ENCODE data around the gene DYNLT1. TPM values are rescaled to one million over a fixed set of nuclear protein-coding genes. Genes with fewer than 3 reads are reported as not detected.

DYNLT1 gene
- total and polyA plus RNA-seq, 2 of the 13 experiments (the other 11 are each of a cell fraction or from before 2014, with no cell fraction given): 108 to 171 TPM

DNA sequence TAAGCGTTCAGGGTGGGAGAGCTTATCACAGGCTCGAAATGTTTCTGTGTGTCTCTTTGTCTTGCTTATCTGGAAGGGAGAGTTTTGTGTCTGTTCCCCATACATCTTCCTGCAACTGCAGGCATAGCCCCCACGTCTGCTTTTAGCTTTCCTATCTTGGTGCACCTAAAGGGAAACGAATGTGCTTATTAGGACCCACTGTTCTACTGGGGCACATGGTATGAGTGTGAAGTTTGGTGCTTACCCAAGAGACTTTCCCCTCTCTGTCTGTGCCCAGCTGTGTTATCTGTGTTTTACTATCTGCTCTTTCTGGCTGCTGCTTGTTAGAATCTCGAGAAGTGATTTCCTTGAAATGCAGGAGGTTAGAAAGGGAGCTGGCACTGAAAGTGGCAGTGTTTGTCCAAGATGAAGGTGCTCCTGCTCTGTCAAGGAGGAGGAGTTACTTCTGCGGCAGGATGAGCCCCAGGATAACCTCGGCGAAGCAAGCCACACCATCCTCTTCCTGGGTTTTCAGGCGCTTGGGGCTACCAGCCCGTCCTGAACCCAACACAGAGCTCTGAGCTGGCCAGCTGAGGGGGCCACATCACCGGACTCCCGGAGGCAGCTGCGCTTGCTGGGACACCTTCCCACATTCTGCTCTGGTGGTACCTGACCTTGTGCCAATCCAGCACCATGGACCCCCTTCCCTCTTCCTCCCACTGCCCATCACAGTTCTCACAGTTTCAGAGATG, 23.4 kb downstream of the DYNLT1 start:
- Histone ChIP-seq H3K27ac (ENCODE audit: extremely low read length, insufficient read depth, low read length) (no peak overlapping the region), H3K4me1 (ENCODE audit: insufficient read depth, low read length) (no peaks in the 10 kb centered on the region), H3K27me3 (ENCODE audit: control insufficient read depth in 1 of 2, insufficient read depth in 2 of 2, low read length in 2 of 2) (no peaks in the 10 kb centered on the region), H4K20me1 (ENCODE audit: insufficient read depth, low read length) (peaks cover 5% of the 10 kb centered on the region; the same call in 1 of the 2 replicates), H3K9ac (ENCODE audit: insufficient read depth, low read depth, low read length) (no peak overlapping the region), H3K4me2 (ENCODE audit: low read depth, low read length) (no peak overlapping the region), H2AFZ (ENCODE audit: low read length) (no peak overlapping the region), H3K9me3 (ENCODE audit: low read length) (no peaks in the 10 kb centered on the region), H3K4me3 (replicated peaks in 1 of 3; ENCODE audit: insufficient read depth in 1 of 3, low read depth in 2 of 3, low read length in 3 of 3) (no peak overlapping the region), H3K79me2 (ENCODE audit: insufficient read depth, low read length) (no peaks in the 10 kb centered on the region), H3K36me3 (replicated peaks in 1 of 2; ENCODE audit: control insufficient read depth in 1 of 2, insufficient read depth in 2 of 2, low read length in 2 of 2) (peaks cover 53 to 72% of the 10 kb centered on the region in 2 experiments)
- WGBS (ENCODE audit: low lambda C conversion rate): 98% methylated on average over 12 of the region's 13 CpGs
- TF ChIP-seq RBM22 (optimal IDR thresholded peaks at IDR 0.05; ENCODE audit: low read length) (peak; percentile 41), ZNF788 (CRISPR knock-in tag; IDR thresholded peaks at IDR 0.05; ENCODE audit: borderline replicate concordance) (no peak)
- FAIRE-seq (no peak), DNase-seq (ENCODE audit: low spot score) (no peak), ATAC-seq (peak; percentile 8; the same call in 1 of the 3 replicates)
- no TSS peak for BruUV-seq (replicated peaks)
- intact Hi-C loops (cut with micrococcal nuclease; ENCODE audit: unreplicated experiment): no loop called here
- ChIA-PET POLR2A (no interaction called here), CTCF (ENCODE audit: low intra/inter-chr PET ratio, low total read pairs) (no interaction called here)
- in situ Hi-C loops (cut with HindIII; ENCODE audit: extremely low pct_ligation_motif_present, low pct_unique_long_range_greater_than_20kb): no loop called here

DNA sequence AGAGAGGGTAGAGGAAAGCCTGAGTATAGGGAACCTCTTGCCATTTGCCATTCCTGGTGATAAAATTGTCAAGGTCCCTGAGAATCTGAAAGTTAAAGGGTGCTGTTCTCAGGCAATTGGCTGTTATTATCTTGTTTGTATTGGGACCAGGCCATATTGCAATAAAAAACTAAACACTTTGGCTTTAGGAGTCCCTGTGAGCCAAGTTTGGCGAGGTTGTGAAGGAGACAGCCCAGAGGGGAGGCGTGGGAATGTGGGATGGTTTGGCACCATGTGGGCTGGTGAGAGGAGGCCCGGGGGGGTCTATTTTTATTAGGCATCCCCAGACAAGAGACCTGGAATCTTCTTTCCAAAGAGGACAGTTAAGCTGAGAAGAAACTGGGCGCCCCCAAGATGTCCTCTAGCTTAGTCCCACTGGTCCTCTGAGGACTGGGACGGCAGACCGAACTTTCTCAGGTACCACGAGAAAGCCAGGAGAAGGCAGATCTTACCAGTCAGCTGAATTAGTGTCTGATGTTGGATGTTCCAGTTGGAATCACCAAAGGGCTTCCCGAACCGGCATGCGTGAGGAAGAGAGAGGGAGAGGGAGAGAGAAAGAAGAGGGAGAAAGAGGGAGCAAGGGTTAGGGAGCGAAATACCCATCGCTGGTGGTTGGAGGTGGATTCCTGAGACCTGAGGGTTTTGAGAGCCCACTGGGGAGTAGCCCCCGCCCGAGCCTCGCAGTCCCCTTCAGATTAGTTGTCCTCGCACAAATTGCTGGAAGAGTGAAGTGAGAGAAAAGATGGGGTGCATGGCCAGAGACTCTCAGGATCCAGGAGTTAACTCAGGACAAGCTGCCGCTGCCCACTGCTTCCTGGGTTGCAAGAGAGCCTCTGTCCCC, 24.4 kb downstream of the DYNLT1 start:
- POLR2A ChIA-PET: no interaction called here
- intact Hi-C loops (cut with micrococcal nuclease; ENCODE audit: unreplicated experiment) (no loop called here), in situ Hi-C loops (cut with HindIII; ENCODE audit: extremely low pct_ligation_motif_present, low pct_unique_long_range_greater_than_20kb) (no loop called here)
- H3K79me2 ChIP-seq (ENCODE audit: insufficient read depth, low read length): no peaks in the 10 kb centered on the region
- FAIRE-seq (no peak), DNase-seq (ENCODE audit: low spot score) (no peak), ATAC-seq (no peak)
- TF ChIP-seq ZNF672 (CRISPR knock-in tag; IDR thresholded peaks at IDR 0.05): no peak
- TF ChIP-seq, protein P1, sequence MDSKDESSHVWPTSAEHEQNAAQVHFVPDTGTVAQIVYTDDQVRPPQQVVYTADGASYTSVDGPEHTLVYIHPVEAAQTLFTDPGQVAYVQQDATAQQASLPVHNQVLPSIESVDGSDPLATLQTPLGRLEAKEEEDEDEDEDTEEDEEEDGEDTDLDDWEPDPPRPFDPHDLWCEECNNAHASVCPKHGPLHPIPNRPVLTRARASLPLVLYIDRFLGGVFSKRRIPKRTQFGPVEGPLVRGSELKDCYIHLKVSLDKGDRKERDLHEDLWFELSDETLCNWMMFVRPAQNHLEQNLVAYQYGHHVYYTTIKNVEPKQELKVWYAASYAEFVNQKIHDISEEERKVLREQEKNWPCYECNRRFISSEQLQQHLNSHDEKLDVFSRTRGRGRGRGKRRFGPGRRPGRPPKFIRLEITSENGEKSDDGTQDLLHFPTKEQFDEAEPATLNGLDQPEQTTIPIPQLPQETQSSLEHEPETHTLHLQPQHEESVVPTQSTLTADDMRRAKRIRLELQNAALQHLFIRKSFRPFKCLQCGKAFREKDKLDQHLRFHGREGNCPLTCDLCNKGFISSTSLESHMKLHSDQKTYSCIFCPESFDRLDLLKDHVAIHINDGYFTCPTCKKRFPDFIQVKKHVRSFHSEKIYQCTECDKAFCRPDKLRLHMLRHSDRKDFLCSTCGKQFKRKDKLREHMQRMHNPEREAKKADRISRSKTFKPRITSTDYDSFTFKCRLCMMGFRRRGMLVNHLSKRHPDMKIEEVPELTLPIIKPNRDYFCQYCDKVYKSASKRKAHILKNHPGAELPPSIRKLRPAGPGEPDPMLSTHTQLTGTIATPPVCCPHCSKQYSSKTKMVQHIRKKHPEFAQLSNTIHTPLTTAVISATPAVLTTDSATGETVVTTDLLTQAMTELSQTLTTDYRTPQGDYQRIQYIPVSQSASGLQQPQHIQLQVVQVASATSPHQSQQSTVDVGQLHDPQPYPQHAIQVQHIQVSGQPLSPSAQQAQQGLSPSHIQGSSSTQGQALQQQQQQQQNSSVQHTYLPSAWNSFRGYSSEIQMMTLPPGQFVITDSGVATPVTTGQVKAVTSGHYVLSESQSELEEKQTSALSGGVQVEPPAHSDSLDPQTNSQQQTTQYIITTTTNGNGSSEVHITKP (CRISPR knock-in tag; IDR thresholded peaks at IDR 0.05; ENCODE audit: low read depth): no peak
- no peak for TF ChIP-seq TBX2 (CRISPR knock-in tag; IDR thresholded peaks at IDR 0.05; ENCODE audit: borderline replicate concordance)
- no peak for TF ChIP-seq HOXD1 (CRISPR knock-in tag; IDR thresholded peaks at IDR 0.05)
- TF ChIP-seq, protein P2, sequence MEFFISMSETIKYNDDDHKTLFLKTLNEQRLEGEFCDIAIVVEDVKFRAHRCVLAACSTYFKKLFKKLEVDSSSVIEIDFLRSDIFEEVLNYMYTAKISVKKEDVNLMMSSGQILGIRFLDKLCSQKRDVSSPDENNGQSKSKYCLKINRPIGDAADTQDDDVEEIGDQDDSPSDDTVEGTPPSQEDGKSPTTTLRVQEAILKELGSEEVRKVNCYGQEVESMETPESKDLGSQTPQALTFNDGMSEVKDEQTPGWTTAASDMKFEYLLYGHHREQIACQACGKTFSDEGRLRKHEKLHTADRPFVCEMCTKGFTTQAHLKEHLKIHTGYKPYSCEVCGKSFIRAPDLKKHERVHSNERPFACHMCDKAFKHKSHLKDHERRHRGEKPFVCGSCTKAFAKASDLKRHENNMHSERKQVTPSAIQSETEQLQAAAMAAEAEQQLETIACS (CRISPR knock-in tag; IDR thresholded peaks at IDR 0.05): no peak
- TF ChIP-seq MLLT10 (CRISPR knock-in tag; IDR thresholded peaks at IDR 0.05): no peak
- TF ChIP-seq, protein P3, sequence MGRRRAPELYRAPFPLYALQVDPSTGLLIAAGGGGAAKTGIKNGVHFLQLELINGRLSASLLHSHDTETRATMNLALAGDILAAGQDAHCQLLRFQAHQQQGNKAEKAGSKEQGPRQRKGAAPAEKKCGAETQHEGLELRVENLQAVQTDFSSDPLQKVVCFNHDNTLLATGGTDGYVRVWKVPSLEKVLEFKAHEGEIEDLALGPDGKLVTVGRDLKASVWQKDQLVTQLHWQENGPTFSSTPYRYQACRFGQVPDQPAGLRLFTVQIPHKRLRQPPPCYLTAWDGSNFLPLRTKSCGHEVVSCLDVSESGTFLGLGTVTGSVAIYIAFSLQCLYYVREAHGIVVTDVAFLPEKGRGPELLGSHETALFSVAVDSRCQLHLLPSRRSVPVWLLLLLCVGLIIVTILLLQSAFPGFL (CRISPR knock-in tag; IDR thresholded peaks at IDR 0.05): no peak
- WGBS (ENCODE audit: low lambda C conversion rate): 96% methylated on average over 17 of the region's 17 CpGs
- peaks cover 5% of the 10 kb centered on the region; the same call in 1 of the 2 replicates for H4K20me1 ChIP-seq (ENCODE audit: insufficient read depth, low read length)
- no peak overlapping the region for H3K9ac ChIP-seq (ENCODE audit: insufficient read depth, low read depth, low read length)
- no peak overlapping the region for H3K27ac ChIP-seq (ENCODE audit: extremely low read length, insufficient read depth, low read length)
- H3K27me3 ChIP-seq (ENCODE audit: control insufficient read depth in 1 of 2, insufficient read depth in 2 of 2, low read length in 2 of 2): no peaks in the 10 kb centered on the region
- peaks cover 46 to 65% of the 10 kb centered on the region in 2 experiments for H3K36me3 ChIP-seq (replicated peaks in 1 of 2; ENCODE audit: control insufficient read depth in 1 of 2, insufficient read depth in 2 of 2, low read length in 2 of 2)
- no peak overlapping the region for H3K4me3 ChIP-seq (replicated peaks in 1 of 3; ENCODE audit: insufficient read depth in 1 of 3, low read depth in 2 of 3, low read length in 3 of 3)
- no peaks in the 10 kb centered on the region for H3K9me3 ChIP-seq (ENCODE audit: low read length)
- no TSS peak for BruUV-seq (replicated peaks)
- no peak overlapping the region for H3K4me2 ChIP-seq (ENCODE audit: low read depth, low read length)
- no peak overlapping the region for H2AFZ ChIP-seq (ENCODE audit: low read length)
- CTCF ChIA-PET (ENCODE audit: low intra/inter-chr PET ratio, low total read pairs): no interaction called here
- H3K4me1 ChIP-seq (ENCODE audit: insufficient read depth, low read length): no peaks in the 10 kb centered on the region
